ENCODE measurements around the gene CCDC122.

GRCh38 chr13:43905435-43906031, 26.0 kb upstream of the CCDC122 start:
- TF ChIP-seq, protein P1, sequence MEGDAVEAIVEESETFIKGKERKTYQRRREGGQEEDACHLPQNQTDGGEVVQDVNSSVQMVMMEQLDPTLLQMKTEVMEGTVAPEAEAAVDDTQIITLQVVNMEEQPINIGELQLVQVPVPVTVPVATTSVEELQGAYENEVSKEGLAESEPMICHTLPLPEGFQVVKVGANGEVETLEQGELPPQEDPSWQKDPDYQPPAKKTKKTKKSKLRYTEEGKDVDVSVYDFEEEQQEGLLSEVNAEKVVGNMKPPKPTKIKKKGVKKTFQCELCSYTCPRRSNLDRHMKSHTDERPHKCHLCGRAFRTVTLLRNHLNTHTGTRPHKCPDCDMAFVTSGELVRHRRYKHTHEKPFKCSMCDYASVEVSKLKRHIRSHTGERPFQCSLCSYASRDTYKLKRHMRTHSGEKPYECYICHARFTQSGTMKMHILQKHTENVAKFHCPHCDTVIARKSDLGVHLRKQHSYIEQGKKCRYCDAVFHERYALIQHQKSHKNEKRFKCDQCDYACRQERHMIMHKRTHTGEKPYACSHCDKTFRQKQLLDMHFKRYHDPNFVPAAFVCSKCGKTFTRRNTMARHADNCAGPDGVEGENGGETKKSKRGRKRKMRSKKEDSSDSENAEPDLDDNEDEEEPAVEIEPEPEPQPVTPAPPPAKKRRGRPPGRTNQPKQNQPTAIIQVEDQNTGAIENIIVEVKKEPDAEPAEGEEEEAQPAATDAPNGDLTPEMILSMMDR (conservative IDR thresholded peaks at IDR 0.05): peak; percentile 76
- TF ChIP-seq ZFX (IDR thresholded peaks at IDR 0.05): no peak

All from C4-2B (cell line).